Endothelial cell of umbilical vein (primary cell): ENCODE measurements around the gene CHTOP. TPM values are rescaled to one million over a fixed set of nuclear protein-coding genes. Genes with fewer than 3 reads are reported as not detected.
A peak's percentile ranks its signal among the peaks of the same experiment; 100 is the strongest.

Experiments used
- BruUV-seq: library from RNA; stranded (reverse); fragments of 400-500 nt; replicated peaks from 2 replicates; lab custom pipeline; 2021; lab: Mats Ljungman, UMichigan
- CTCF ChIA-PET: fragments of 300-600, 350-600 bp; sonication (Branson Sonifier 250); formaldehyde crosslinking; loops from one replicate; lab custom pipeline; 2021; ENCODE audit warnings: antibody characterized with exemption, inconsistent platforms; lab: Charles Lee
- POLR2A ChIA-PET: fragments of 300-600, 350-600 bp; sonication (Branson Sonifier 250); formaldehyde crosslinking; loops from one replicate; lab custom pipeline; 2021; ENCODE audit warnings: antibody characterized with exemption, inconsistent platforms; lab: Charles Lee
- DNase-seq: peaks from one replicate; pipeline ENCODE4 v3.0.0-alpha.2; 2011; ENCODE audit warnings: low read depth, low spot score
- FAIRE-seq: peaks from 2 replicates; lab custom pipeline; 2011; peaks lifted over from hg19 to GRCh38; lab: Jason Lieb, UNC
- H2AFZ ChIP-seq: 2 replicates; pipeline ENCODE4 v1.6.0; 2012; ENCODE audit warnings: low read depth, low read length, control low read depth, inconsistent platforms
- H3K27ac ChIP-seq: 2 replicates; pipeline ENCODE4 v1.5.1; 2011; ENCODE audit warnings: low read depth, mild to moderate bottlenecking, control low read depth, low read length, moderate library complexity; ENCODE audit not compliant: insufficient read depth
- H3K27me3 ChIP-seq, 2 experiments: 2 replicates each; pipeline versions ENCODE4 v1.6.0 to v1.6.1; 2011; ENCODE audit warnings: low read length in 2 of 2, mixed read lengths in 1 of 2; ENCODE audit not compliant: control insufficient read depth in 2 of 2, insufficient read depth in 2 of 2
- H3K36me3 ChIP-seq, 2 experiments: 2 replicates in 1 of 2; 3 replicates in 1 of 2; pipeline ENCODE4 v1.5.1; 2011; ENCODE audit warnings: low read length in 2 of 2, mild to moderate bottlenecking in 1 of 2, moderate library complexity in 1 of 2; ENCODE audit not compliant: control insufficient read depth in 2 of 2, insufficient read depth in 2 of 2; ENCODE audit errors: extremely low read depth in 1 of 2
- H3K4me1 ChIP-seq: 3 replicates; pipeline ENCODE4 v1.5.1; 2011; ENCODE audit warnings: mild to moderate bottlenecking, low read length; ENCODE audit not compliant: control insufficient read depth, insufficient read depth; ENCODE audit errors: extremely low read depth
- H3K4me2 ChIP-seq: 2 replicates; pipeline ENCODE4 v1.6.1; 2011; ENCODE audit warnings: low read length, control low read depth, mixed read lengths; ENCODE audit not compliant: insufficient read depth
- H3K4me3 ChIP-seq, 3 experiments: fragments of 200-600 bp in 1 of 3; sonication (generic), shearing (Covaris generic) in 1 of 3; replicated peaks in 1 of 3; 2 replicates each; pipeline ENCODE4 v1.5.1; 2011 to 2016; ENCODE audit warnings: control low read depth in 3 of 3, low read length in 3 of 3, mild to moderate bottlenecking in 2 of 3, inconsistent platforms in 1 of 3, low read depth in 1 of 3, moderate library complexity in 1 of 3; ENCODE audit not compliant: insufficient read depth in 1 of 3
- H3K79me2 ChIP-seq: 2 replicates; pipeline ENCODE4 v1.6.0; 2012; ENCODE audit warnings: low read length, inconsistent platforms; ENCODE audit not compliant: control insufficient read depth, insufficient read depth
- H3K9ac ChIP-seq: replicated peaks from 2 replicates; pipeline ENCODE3; 2011; ENCODE audit warnings: low read length, control low read depth; ENCODE audit not compliant: insufficient read depth; ENCODE audit errors: extremely low read depth
- H3K9me1 ChIP-seq: replicated peaks from 3 replicates; pipeline ENCODE4 v1.6.0; 2011; ENCODE audit warnings: mild to moderate bottlenecking, low read length; ENCODE audit not compliant: control insufficient read depth, insufficient read depth; ENCODE audit errors: extremely low read depth
- H3K9me3 ChIP-seq: replicated peaks from 2 replicates; pipeline ENCODE4 v1.5.1; 2012; ENCODE audit warnings: low read length, inconsistent platforms; ENCODE audit not compliant: control insufficient read depth, insufficient read depth
- H4K20me1 ChIP-seq: replicated peaks from 2 replicates; pipeline ENCODE3; 2011; ENCODE audit warnings: mild to moderate bottlenecking, low read length; ENCODE audit not compliant: control insufficient read depth, insufficient read depth; ENCODE audit errors: extremely low read depth
- CTCF ChIP-seq, 2 donors: IDR thresholded peaks; 1 replicate in 1 of 2; 2 replicates in 1 of 2; pipeline ENCODE4 v1.5.1; 2011; ENCODE audit warnings: low read length in 2 of 2, mild to moderate bottlenecking in 2 of 2, moderate library complexity in 2 of 2, control low read depth in 1 of 2, inconsistent platforms in 1 of 2, low read depth in 1 of 2; ENCODE audit not compliant: insufficient read depth in 1 of 2; ENCODE audit errors: extremely low read depth in 1 of 2
- EZH2 ChIP-seq: IDR thresholded peaks from 2 replicates; pipeline ENCODE4 v1.6.1; 2012; ENCODE audit warnings: borderline replicate concordance, low read depth, mild to moderate bottlenecking, moderate library complexity, low read length, inconsistent platforms; ENCODE audit not compliant: severe bottlenecking
- FOS ChIP-seq: IDR thresholded peaks from 2 replicates; pipeline ENCODE4 v1.6.1; 2011; ENCODE audit warnings: mild to moderate bottlenecking, low read length, moderate library complexity, borderline replicate concordance; ENCODE audit not compliant: insufficient read depth
- GATA2 ChIP-seq: IDR thresholded peaks from 2 replicates; pipeline ENCODE4 v1.7.0; 2011; ENCODE audit warnings: low read depth, mild to moderate bottlenecking, moderate library complexity, mixed read lengths, low read length; ENCODE audit not compliant: insufficient read length, insufficient read depth
- JUN ChIP-seq: IDR thresholded peaks from 2 replicates; pipeline ENCODE4 v1.6.1; 2011; ENCODE audit warnings: borderline replicate concordance, low read depth; ENCODE audit not compliant: insufficient read length, insufficient read depth
- MYC ChIP-seq: IDR thresholded peaks from one replicate; pipeline ENCODE4 v1.6.1; 2011; ENCODE audit warnings: mild to moderate bottlenecking, low read depth, low read length
- POLR2A ChIP-seq: IDR thresholded peaks from 2 replicates; pipeline ENCODE4 v1.6.1; 2012; ENCODE audit warnings: low read depth, mild to moderate bottlenecking, control low read depth, low read length
- POLR2AphosphoS5 ChIP-seq: IDR thresholded peaks from 2 replicates; pipeline ENCODE4 v1.6.1; 2012; ENCODE audit warnings: low read depth, mild to moderate bottlenecking, control low read depth, low read length, moderate library complexity; ENCODE audit not compliant: insufficient read depth
- dilution Hi-C: fragments of 300-500 bp; cut with MboI; formaldehyde crosslinking; loops from one replicate; pipeline ENCODE4 v1.15.0; 2019; ENCODE audit warnings: low sequenced_read_pairs; ENCODE audit not compliant: extremely low pct_ligation_motif_present
- intact Hi-C: fragments of 100-400 bp; cut with micrococcal nuclease; formaldehyde crosslinking; loops from one replicate; pipeline ENCODE4 v1.10.0; 2022
- polyA plus RNA-seq, 4 experiments: library from polyadenylated mRNA; depleted of rRNA in 3 of 4; stranded (reverse) in 3 of 4; unstranded in 1 of 4; fragments of >200 nt; gene quantifications; 2 replicates each; pipeline versions ENCODE4 v1.2.1 to v1.2.3, GENCODE V29; 2011 to 2012; ENCODE audit warnings: missing spikeins in 1 of 4
- total RNA-seq: library from RNA; stranded (reverse); gene quantifications from 2 replicates; pipeline ENCODE4 v1.2.3, GENCODE V29; 2021
- TF ChIP-seq, protein P1 (sequence below): IDR thresholded peaks from 2 replicates; pipeline ENCODE4 v1.6.1; 2011; ENCODE audit not compliant: insufficient read depth, insufficient read length

CHTOP gene
- total and polyA plus RNA-seq, 2 donors (not counting 3 experiments of a cell fraction or from before 2014, with no cell fraction given), result 62.0 to 74.4 TPM

DNA sequence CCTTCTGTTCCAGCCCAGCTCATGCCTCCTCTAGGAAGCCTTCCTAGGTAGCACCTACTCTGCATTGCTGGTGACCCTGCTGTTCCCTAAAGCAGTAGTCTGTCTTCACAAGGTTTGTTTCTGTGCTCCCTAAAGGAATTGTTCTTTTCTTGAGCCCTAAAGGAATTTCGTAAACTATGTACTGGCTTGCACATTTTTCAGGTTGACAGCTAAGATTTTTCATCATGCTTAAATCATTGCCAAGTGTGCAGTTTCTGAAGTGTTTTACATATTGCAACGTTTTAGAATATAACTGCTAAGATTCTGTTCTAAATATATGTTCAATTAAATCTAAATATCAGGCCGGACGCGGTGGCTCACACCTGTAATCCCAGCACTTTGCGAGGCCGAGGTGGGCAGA lies 34.0 kb upstream of the CHTOP start:
- Histone ChIP-seq H3K36me3 (no peaks in the 10 kb centered on the region), H3K27me3 (no peaks in the 10 kb centered on the region), H3K79me2 (no peaks in the 10 kb centered on the region), H3K9ac (no peak overlapping the region), H3K4me3 (no peak overlapping the region), H3K9me1 (no peaks in the 10 kb centered on the region), H4K20me1 (no peaks in the 10 kb centered on the region), H3K4me2 (no peak overlapping the region), H3K27ac (peak overlapping the region; percentile 50), H3K9me3 (no peaks in the 10 kb centered on the region), H3K4me1 (peaks cover 14% of the 10 kb centered on the region), H2AFZ (no peak overlapping the region)
- BruUV-seq, result no TSS peak
- TF ChIP-seq, protein P1, sequence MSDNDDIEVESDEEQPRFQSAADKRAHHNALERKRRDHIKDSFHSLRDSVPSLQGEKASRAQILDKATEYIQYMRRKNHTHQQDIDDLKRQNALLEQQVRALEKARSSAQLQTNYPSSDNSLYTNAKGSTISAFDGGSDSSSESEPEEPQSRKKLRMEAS, result no peak
- TF ChIP-seq FOS (no peak), MYC (no peak), JUN (no peak), CTCF (IDR thresholded peaks at IDR 0.05; ENCODE audit: extremely low read depth in 1 of 2, insufficient read depth in 1 of 2, low read depth in 1 of 2, low read length in 2 of 2) (no peak), POLR2AphosphoS5 (no peak), POLR2A (no peak), EZH2 (no peak), GATA2 (no peak)
- ChIA-PET CTCF (interaction anchor here (2.9 kb wide), 1 partner anchor 27 kb away, joined by 19 read pairs; no protein-coding TSS in a partner anchor), POLR2A (no interaction called here)
- dilution Hi-C loops, result no loop called here
- no peak for DNase-seq
- intact Hi-C loops, result loop anchor here (2.0 kb wide), 1 partner anchor 27 kb away; no protein-coding TSS in a partner anchor
- no peak for FAIRE-seq
